DOHH2 (cell line): ENCODE measurements around the gene EGLN1.

Experiments
- H3F3A ChIP-seq: fragments of 200-600 bp; sonication (generic), shearing (Covaris generic); 2 replicates; pipeline ENCODE4 v1.6.0; 2016; ENCODE audit warnings: antibody characterized with exemption, mild to moderate bottlenecking; ENCODE audit not compliant: control insufficient read depth, insufficient read depth
- H3K27ac ChIP-seq: fragments of 200-600 bp; sonication (generic); 2 replicates; pipeline ENCODE4 v1.5.1; 2014; ENCODE audit warnings: low read depth, mild to moderate bottlenecking, low read length, moderate library complexity
- H3K27me3 ChIP-seq: fragments of 200-600 bp; sonication (generic); 2 replicates; pipeline ENCODE4 v1.6.1; 2014; ENCODE audit warnings: mild to moderate bottlenecking, low read length, mixed read lengths; ENCODE audit not compliant: control insufficient read depth
- H3K36me3 ChIP-seq: fragments of 200-600 bp; sonication (generic); 2 replicates; pipeline ENCODE4 v1.6.1; 2014; ENCODE audit warnings: mild to moderate bottlenecking, low read length, moderate library complexity, mixed read lengths; ENCODE audit not compliant: control insufficient read depth
- H3K4me1 ChIP-seq: fragments of 200-600 bp; sonication (generic); 2 replicates; pipeline ENCODE4 v1.6.1; 2014; ENCODE audit warnings: mild to moderate bottlenecking, low read length, mixed read lengths; ENCODE audit not compliant: control insufficient read depth
- H3K4me2 ChIP-seq: fragments of 200-600 bp; sonication (generic); 2 replicates; pipeline ENCODE4 v1.6.0; 2014; ENCODE audit warnings: mild to moderate bottlenecking, low read length, moderate library complexity
- H3K4me3 ChIP-seq: fragments of 200-600 bp; sonication (generic); 2 replicates; pipeline ENCODE4 v1.5.1; 2014; ENCODE audit warnings: mild to moderate bottlenecking, low read length, mixed read lengths
- H3K79me2 ChIP-seq: fragments of 200-600 bp; sonication (generic); 2 replicates; pipeline ENCODE4 v1.6.1; 2014; ENCODE audit warnings: mild to moderate bottlenecking, low read length, mixed read lengths; ENCODE audit not compliant: control insufficient read depth
- H3K9me2 ChIP-seq: fragments of 200-600 bp; sonication (generic); replicated peaks from 2 replicates; pipeline ENCODE4 v1.6.1; 2014; ENCODE audit warnings: mild to moderate bottlenecking, low read length, mixed read lengths; ENCODE audit not compliant: control insufficient read depth
- H3K9me3 ChIP-seq: fragments of 200-600 bp; sonication (generic); 2 replicates; pipeline ENCODE4 v1.6.1; 2014; ENCODE audit warnings: antibody characterized with exemption, low read length, mixed read lengths; ENCODE audit not compliant: control insufficient read depth, insufficient read depth
- H4K20me1 ChIP-seq: fragments of 200-600 bp; sonication (generic); 2 replicates; pipeline ENCODE4 v1.6.0; 2014; ENCODE audit warnings: low read depth, mild to moderate bottlenecking, antibody characterized with exemption, low read length, moderate library complexity; ENCODE audit not compliant: control insufficient read depth, insufficient read depth
- EZH2phosphoT487 ChIP-seq: fragments of 200-600 bp; sonication (generic); IDR thresholded peaks from 2 replicates; pipeline ENCODE4 v1.6.1; 2017; ENCODE audit warnings: borderline replicate concordance, mild to moderate bottlenecking, antibody characterized with exemption, low read length, moderate library complexity, mixed read lengths
- TF ChIP-seq, protein P1 (sequence below): fragments of 200-600 bp; sonication (generic); IDR thresholded peaks from one replicate; pipeline ENCODE4 v1.5.1; 2014; ENCODE audit warnings: antibody characterized with exemption, mild to moderate bottlenecking, low read depth, low read length; ENCODE audit not compliant: poor library complexity, severe bottlenecking

Gene EGLN1

DNA sequence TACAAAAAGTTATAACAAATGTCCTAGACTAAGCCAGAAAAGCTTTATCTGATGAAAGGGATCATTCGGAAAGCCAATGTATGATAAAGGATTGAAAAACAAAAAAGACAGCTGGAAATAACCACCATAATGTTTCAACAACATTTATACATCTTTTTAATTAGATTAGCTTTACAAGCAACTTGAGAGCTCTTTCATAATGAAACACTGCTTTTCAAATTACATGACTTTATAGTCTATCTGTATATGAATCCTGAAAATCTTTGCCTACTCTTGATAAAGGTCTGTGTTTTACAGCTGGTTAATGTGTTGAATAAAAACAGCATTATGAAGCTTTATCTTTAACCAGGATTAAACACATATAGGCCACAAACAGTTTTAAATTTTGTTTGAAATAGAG is 58.5 kb downstream of the EGLN1 start:
- H3K27ac ChIP-seq = no peak overlapping the region
- H3K4me1 ChIP-seq = no peaks in the 10 kb centered on the region
- H3F3A ChIP-seq = no peaks in the 10 kb centered on the region
- H3K27me3 ChIP-seq = no peaks in the 10 kb centered on the region
- no peaks in the 10 kb centered on the region for H3K79me2 ChIP-seq
- TF ChIP-seq, protein P1, sequence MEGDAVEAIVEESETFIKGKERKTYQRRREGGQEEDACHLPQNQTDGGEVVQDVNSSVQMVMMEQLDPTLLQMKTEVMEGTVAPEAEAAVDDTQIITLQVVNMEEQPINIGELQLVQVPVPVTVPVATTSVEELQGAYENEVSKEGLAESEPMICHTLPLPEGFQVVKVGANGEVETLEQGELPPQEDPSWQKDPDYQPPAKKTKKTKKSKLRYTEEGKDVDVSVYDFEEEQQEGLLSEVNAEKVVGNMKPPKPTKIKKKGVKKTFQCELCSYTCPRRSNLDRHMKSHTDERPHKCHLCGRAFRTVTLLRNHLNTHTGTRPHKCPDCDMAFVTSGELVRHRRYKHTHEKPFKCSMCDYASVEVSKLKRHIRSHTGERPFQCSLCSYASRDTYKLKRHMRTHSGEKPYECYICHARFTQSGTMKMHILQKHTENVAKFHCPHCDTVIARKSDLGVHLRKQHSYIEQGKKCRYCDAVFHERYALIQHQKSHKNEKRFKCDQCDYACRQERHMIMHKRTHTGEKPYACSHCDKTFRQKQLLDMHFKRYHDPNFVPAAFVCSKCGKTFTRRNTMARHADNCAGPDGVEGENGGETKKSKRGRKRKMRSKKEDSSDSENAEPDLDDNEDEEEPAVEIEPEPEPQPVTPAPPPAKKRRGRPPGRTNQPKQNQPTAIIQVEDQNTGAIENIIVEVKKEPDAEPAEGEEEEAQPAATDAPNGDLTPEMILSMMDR = no peak
- TF ChIP-seq EZH2phosphoT487 = no peak
- H3K4me3 ChIP-seq = no peak overlapping the region
- H3K4me2 ChIP-seq = no peak overlapping the region
- no peaks in the 10 kb centered on the region for H3K9me3 ChIP-seq
- H3K9me2 ChIP-seq = no peaks in the 10 kb centered on the region
- H3K36me3 ChIP-seq = peaks cover 4% of the 10 kb centered on the region; the same call in 1 of the 2 replicates
- no peaks in the 10 kb centered on the region; the same call in 1 of the 2 replicates for H4K20me1 ChIP-seq

DNA sequence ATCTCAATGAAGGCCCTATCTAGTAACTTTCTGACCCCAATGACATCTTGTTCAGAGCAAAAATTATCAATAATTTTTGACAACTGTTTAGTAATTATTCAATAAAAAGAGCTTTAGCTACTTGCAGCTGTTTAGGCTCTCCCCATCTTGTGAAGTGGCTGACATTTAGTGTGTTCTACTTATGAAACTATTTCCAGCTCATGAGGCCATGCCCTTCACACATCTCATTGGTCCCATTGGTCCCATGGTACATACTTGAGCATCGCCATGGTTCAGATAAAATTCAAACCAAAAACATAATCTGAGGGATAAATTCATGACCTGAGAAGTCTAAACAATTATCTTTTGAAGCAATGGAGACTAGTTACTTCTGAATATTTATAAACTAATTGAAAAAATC is 59.8 kb downstream of the EGLN1 start:
- H3K4me3 ChIP-seq = no peak overlapping the region
- no peaks in the 10 kb centered on the region for H3K9me3 ChIP-seq
- H3K4me2 ChIP-seq = no peak overlapping the region
- no peaks in the 10 kb centered on the region for H3K9me2 ChIP-seq
- H3K4me1 ChIP-seq = no peaks in the 10 kb centered on the region
- H3K79me2 ChIP-seq = no peaks in the 10 kb centered on the region
- H3K27ac ChIP-seq = no peak overlapping the region
- H4K20me1 ChIP-seq = no peaks in the 10 kb centered on the region
- H3K27me3 ChIP-seq = no peaks in the 10 kb centered on the region
- peaks cover 7% of the 10 kb centered on the region; the same call in 1 of the 2 replicates for H3F3A ChIP-seq
- TF ChIP-seq EZH2phosphoT487 = no peak
- TF ChIP-seq, protein P1 = no peak
- peaks cover 4% of the 10 kb centered on the region; the same call in 1 of the 2 replicates for H3K36me3 ChIP-seq

DNA sequence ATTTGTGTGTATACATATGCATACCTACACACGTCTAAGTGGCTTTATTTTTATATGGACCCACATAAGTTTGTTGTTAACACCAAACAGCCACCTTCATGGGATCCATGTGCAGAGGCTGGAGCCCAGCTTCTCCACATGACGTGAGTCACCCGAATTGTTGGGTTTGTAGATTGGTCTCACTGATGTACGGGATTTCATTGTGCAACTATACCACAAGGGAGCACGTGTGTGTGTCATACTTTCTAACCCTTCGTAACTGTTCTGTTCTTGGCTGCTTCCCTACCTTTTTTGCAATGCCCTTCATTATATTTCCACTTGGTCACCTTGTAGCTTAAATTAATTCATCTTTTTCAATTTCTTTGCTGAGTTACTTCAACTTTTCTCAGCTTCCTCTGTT is 63.0 kb downstream of the EGLN1 start:
- Histone ChIP-seq H3K36me3 (no peaks in the 10 kb centered on the region; the same call in 1 of the 2 replicates), H3K4me1 (no peaks in the 10 kb centered on the region), H3K4me2 (no peak overlapping the region), H3K27me3 (no peaks in the 10 kb centered on the region), H3K79me2 (no peaks in the 10 kb centered on the region), H4K20me1 (no peaks in the 10 kb centered on the region), H3K9me2 (no peaks in the 10 kb centered on the region), H3K9me3 (no peaks in the 10 kb centered on the region), H3K4me3 (no peak overlapping the region), H3K27ac (no peak overlapping the region), H3F3A (peaks cover 8% of the 10 kb centered on the region; the same call in 1 of the 2 replicates)
- TF ChIP-seq, protein P1 = no peak
- no peak for TF ChIP-seq EZH2phosphoT487
